Gastroesophageal sphincter (tissue), 3 donors: ENCODE results near the gene MACROH2A1.

Source experiments
- CTCF ChIP-seq, 4 experiments: fragments of 200-600 bp in 2 of 4; fragments of 450-650 bp in 2 of 4; sonication (generic) in 1 of 4; IDR thresholded peaks; one replicate each; pipeline ENCODE4 v1.5.1; 2017 to 2019; ENCODE audit warnings: antibody characterized with exemption in 4 of 4, mild to moderate bottlenecking in 2 of 4, moderate library complexity in 2 of 4
- EP300 ChIP-seq: sonication (generic); formaldehyde crosslinking; IDR thresholded peaks from one replicate; pipeline ENCODE4 v1.6.1; 2017; ENCODE audit warnings: antibody characterized with exemption, mild to moderate bottlenecking
- POLR2A ChIP-seq, 2 donors: fragments of 450-650 bp; IDR thresholded peaks; one replicate each; pipeline ENCODE4 v1.6.1; 2017; ENCODE audit warnings: antibody characterized with exemption in 2 of 2, mild to moderate bottlenecking in 2 of 2, moderate library complexity in 1 of 2
- POLR2AphosphoS5 ChIP-seq: sonication (generic); formaldehyde crosslinking; IDR thresholded peaks from one replicate; pipeline ENCODE4 v1.6.1; 2017; ENCODE audit warnings: antibody characterized with exemption

GRCh38 chr5:135448071-135448739 lies 49.2 kb upstream of the MACROH2A1 start:
- no peak for TF ChIP-seq CTCF (IDR thresholded peaks at IDR 0.05)
- TF ChIP-seq POLR2A (IDR thresholded peaks at IDR 0.05), result no peak
- TF ChIP-seq POLR2AphosphoS5, result no peak
- no peak for TF ChIP-seq EP300
